GM19328 (cell line): ENCODE results near the gene MICAL3.
"Not testable (repeated sequence)": the region's sequence is repeated elsewhere in the genome, so short reads cannot be mapped to it uniquely, and the experiment has no call there.

Source experiments
- ATAC-seq: cut with Tn5 transposase; IDR thresholded peaks from one replicate; pipeline ENCODE4 v1.9.1; 2021; ENCODE audit warnings: mild to moderate bottlenecking, moderate library complexity; ENCODE audit not compliant: unreplicated experiment

The MICAL3 gene

DNA sequence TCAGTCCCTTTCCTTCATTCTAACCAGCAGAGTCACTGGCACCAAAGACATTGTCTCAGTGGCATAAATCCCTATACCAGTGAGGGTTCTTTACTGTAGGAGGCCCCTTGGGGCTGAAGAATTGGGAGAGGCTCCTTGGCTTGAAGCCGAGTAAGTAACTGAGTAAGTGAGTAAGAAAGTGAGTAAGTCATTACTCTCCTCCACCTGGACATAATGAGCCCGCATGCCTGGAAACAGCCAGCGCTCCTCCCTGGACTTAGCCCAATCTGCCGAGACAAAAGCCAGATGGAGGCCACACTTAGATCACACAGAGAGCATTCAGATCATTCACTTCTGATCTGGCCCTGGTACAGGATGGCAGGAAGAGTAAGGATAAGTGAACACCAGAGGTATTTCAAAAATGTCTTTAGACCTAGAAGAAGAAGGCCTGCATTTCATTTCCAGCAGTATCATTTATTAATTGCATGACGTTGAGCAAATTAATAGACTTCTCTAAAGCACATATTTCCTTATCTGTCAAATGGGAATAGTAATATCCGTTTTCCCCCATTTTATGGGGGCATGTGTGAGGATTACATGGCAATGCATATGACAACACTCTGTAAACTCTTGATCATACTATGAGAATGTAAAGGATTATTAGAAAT is 8.2 kb upstream of the MICAL3 start:
- no peak for ATAC-seq

DNA sequence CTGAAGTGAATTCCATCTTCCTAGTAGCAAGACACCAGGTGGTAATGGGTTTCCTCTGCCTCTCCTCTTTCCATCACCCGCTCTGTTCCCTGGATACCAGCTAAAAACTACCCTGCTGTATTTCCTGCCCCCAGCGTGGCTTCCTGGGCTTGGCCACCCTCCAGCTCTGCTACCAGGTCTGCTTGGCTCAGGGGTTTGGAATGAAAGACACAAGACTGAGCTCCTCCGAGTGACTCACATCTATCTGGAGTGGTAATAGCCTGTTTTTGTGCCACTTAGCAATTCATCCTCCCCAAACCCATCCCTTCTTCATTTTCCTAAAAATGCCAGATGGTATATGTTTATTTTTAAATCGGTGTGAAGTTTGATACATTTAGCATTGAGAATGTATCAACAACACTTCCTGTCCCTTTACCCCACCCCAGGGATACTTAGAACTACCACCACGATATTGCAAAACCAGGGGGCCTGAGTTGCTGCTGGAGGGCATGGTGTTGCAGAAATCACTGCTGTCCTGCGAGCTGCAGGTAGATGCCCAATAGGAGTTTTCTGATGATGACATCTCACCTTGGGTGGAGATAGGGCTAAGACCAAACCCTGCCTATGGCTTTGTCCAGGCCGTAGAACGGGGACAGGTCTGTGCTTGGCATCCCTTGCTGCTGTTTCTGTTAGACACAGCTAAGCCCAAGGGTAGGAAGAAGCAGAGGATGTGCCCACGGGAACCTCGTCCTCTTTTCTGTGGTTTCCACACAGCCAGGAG is 7.5 kb upstream of the MICAL3 start:
- no peak for ATAC-seq

DNA sequence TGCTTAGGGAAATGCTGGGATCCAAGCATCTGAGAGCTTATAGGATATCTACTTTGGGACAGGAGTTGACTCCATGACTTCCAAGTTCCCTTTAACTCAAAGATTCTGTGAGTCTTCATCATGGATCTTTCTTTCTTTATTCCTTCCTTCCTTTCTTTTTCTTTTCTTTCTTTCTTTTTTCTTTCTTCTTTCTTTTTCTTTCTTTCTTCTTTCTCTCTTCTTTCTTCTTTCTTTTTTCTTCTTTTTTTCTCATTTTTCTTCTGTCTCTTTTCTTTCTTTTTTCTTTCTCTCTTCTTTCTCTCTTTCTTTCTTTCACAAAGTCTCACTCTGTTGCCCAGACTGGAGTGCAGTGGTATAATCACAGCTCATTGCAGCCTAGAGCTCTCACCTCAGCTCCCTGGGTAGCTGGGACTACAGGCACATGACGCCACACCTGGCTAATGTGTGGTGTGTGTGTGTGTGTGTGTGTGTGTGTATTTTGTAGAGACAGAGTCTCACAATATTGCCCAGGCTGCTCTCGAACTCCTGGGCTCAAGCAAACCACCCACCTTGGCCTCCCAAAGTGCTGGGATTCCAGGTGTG is 5.4 kb upstream of the MICAL3 start:
- no peak for ATAC-seq

DNA sequence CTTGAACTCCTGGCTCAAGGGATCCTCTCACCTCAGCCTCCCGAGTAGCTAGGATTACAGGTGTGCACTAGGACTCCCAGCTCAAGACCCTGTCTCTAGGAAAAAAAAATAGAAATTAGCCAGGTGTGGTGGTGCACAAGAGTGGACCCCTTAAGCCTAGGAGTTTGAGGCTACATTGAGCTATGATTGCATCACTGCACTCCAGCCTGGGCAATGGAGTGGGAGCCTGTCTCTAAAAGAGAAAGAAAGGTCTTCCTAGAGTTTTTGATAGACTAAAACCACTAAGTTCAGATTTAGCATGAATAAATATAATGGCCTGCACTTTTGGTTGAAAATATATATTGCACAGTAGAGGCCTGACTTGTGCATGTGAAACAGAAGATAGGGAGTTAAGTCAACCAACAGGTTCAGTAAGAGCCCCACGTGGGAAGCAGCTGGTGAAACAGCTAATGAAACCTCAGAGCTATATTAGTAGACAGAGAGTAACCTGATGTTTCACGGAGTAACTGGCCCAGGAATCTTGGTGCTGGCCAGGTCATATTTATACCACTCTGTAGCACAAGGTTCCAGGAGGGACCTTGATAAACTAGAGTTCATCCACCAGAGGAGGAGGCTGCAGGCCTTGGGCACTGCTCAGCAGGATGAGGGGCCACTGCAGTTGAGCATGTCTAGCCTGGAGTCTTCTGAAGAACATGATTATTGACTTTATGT is 4.6 kb upstream of the MICAL3 start:
- ATAC-seq = no peak

DNA sequence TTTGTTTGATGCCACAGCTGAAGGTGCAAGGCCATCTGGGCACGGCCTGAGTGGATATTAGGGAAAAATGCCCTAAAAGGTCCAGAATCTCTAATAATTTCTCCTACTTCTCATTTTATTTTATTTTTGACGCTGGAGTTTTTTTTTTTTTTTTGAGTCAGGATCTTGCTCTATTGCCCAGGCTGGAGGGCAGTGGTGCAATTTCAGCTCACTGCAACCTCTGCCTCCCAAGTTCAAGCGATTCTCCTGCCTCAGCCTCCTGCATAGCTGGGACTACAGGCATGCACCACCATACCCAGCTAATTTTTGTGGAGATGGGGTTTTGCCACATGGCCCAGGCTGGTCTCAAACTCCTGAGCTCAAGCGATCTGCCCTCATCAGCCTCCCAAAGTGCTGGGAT is 1.5 kb upstream of the MICAL3 start:
- ATAC-seq = not testable (repeated sequence)

DNA sequence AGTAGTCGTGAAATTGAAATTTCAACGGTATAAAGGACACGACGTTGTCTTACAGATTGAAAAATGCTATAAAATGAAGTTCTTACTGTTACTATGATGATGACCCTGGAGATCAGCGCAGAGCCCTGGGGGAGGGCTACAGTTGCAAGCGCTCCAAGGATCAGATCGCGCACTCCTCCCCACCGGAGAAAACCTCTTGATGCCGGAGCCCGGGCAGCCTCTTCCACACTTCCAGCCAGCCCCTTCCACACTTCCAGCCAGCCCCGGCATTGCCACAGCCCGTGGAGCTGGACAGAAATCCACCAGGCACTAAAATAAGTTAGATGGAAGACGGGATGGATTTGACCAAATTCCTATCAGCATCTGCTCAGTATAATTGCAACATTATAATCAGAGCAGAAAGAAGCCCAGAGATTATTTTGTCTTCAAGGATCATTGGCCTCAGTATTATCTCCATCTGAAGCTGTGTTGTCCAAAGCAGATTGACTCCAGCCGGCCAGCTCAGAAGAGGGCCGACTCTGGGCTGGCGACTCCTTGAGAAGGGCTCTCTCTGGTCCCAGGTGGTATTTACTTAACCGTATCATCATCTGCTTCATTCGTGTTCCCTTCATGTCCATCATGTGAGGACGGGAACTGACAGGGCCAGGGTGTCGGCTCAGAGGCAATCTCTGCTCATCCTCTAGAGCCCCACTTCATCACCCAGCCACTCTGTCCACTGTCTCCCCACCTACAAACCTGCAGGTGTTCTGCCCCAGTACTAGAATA is 777 bp upstream of the MICAL3 start:
- ATAC-seq = no peak

DNA sequence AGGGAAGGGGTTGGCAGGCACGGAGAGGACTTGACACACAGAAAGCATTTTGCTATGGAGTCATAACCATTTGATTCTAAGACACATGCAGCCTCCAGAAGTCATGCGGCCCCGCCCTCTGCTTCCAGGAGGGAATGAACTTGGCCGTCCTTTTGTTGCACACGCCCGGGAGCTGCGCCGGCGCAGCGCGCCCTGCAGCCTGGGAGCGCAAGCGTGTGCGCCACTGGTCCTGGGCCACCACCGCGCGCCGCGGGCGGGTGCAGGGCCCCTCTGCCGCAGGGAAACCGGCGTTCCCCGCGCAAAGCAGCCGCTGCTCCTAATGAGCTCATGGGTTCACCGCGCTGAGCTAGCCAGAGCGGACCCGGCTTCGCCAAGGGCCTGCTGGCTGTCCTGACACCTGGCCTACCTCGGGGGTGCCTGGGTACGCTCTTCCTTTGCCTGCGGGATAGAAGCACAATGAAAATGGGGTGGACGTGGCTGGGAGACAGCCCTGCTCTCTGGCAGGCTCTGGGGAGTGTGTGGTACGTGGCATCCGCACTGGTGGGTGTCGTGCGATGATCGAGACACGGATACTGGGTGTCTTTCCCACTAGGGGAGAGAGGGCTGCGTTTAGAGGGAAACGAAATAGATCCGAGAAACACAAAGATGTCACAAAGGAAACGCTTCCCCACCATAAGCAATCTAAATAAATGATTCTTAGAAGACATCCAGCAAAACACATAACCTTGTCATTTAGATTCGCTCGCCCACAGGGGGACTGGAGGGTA is 669 bp downstream of the MICAL3 start:
- no peak for ATAC-seq

DNA sequence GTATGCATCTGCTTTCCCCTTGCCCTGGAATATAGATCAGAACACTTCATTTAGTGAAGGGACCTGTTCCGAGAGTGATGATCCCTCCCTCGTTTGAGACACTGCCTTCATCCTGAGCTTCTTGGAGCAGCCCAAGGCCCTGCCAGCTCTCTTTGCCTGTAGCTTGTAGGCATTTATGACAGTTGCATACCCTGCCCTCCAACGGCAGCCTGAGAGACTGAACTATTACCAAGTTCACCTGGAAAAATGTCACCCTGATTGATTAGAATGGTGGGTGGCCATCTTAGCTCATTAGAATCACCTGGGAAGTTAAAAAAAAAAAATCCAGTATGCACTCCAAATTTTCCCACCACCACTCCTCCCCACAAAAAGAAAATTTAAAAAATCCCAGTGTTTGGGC is 1.5 kb downstream of the MICAL3 start:
- no peak for ATAC-seq

DNA sequence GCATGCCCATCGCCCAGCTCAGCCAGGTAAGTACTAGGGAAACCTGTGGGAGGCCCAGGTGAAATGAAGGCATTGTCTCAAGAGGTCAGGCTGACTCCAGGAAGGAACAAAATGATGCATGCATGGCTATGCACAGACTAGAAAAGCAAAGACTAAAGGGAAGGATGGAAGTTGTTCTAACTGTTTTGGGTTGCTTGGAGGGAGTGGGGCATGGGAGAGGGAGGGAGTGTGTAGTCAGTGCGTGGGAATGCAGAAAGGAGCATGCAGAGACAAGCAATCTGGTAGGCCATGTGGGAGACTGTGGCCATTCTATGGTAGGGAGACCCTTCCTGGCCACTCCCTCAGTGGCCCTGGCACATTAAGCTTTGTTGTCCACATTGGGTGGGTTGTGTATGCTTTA is 2.9 kb downstream of the MICAL3 start:
- no peak for ATAC-seq

DNA sequence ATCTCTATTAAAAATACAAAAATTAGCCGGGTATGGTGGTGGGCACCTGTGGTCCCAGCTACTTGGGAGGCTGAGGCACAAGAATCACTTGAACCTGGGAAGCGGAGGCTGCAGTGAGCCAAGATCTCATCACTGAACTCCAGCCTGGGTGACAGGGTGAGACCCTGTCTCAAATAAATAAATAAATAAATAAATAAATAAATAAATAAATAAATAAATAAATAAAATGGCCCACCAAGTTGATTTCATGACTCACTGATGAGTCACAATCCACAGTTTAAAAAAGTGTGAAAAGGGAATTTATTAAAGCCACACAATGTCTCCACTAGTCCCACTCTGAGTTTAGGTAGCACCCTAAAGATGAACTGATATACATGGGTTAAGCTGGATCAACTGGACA is 3.6 kb downstream of the MICAL3 start:
- not testable (repeated sequence) for ATAC-seq

DNA sequence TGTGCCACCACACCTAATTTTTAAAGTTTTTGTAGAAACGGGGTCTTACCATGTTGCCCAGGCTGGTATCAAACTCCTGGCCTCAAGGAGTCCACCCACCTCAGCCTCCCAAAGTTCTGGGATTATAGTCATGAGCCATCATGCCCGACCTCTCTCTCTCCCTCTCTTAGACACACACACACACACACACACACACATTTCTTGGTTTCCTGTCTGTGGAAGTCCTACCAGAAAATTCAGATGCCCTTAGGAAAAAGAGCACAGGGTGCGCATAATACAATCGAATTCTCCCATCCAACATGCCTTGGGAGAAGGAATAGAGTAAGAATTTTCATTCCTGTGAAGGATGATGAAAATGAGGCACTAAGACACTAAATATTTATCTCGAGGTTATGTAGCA is 10.4 kb downstream of the MICAL3 start:
- ATAC-seq = no peak

DNA sequence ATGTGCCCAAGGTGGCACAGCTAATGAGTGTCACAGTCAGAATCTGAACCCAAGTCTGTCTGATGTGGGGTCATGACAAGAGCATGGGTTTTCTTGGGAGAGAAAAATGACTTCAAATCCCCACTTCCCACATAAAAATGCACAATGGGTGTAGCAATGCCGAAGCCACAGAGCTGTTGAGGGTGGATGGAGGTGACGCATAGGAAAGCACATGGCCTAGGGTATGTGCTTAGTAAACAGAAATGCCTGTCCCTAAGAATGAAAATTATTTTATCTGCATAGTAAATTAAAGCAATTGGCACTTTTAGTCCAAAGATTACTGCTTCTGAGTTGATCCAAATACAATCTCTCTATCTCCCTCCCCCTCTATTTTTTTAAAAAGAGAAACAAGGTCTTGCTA is 10.9 kb downstream of the MICAL3 start:
- no peak for ATAC-seq

DNA sequence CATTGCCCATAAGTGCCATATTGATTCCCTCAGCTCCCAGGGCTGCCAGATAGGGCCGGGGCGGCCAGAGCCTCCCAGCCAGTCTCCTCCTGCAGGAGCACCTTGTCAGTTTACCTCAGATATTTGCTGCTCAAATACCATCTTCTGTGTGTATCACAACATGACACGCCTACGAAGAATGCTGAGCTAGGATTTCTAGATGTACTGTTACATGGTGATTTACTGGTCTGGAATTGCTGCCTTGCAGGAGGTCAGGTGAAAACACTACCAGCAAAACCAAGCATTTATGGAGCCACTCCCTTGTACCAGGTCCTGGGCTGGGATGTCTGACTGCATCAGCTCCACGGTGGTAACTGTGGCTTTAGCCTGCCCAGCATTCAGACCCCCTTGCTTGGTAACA is 11.8 kb downstream of the MICAL3 start:
- ATAC-seq = no peak

DNA sequence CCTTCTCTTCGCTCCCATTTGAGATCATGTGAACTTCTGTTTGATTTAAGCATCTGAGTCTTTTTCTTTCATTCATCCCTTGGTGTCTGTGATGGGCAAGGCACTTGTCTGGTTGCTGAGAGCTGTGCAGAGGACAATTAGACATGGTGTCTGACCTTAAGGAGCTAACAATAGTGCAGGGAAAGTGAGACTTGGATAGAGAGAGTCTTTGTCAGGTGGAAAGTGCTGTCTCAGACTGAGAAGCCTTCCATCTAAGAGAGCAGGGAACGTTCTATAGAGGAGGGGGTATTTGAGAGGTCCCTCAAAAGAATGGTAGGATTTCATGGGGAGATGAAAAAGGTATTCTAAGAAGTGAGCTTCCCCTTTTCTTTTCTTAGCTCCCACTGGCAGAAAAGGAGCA is 14.1 kb downstream of the MICAL3 start:
- no peak for ATAC-seq

DNA sequence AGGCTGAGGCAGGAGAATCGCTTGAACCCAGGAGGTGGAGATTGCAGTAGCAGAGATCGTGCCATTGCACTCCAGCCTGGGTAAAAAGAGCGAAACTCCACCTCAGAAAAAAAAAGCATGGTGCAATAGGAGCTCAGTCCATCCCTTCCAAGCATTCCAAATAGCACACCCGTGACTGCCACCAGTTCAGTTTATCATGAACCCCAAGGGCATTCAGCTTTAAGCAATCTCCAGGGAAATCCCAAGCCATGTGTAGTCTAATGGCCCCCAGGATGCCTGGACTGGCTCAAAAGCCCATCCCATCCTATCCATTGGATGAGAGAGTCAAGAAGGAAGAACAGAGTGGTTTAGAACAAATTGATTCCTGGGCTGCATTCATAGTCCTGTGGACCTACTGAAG is 16.2 kb downstream of the MICAL3 start:
- ATAC-seq = no peak

DNA sequence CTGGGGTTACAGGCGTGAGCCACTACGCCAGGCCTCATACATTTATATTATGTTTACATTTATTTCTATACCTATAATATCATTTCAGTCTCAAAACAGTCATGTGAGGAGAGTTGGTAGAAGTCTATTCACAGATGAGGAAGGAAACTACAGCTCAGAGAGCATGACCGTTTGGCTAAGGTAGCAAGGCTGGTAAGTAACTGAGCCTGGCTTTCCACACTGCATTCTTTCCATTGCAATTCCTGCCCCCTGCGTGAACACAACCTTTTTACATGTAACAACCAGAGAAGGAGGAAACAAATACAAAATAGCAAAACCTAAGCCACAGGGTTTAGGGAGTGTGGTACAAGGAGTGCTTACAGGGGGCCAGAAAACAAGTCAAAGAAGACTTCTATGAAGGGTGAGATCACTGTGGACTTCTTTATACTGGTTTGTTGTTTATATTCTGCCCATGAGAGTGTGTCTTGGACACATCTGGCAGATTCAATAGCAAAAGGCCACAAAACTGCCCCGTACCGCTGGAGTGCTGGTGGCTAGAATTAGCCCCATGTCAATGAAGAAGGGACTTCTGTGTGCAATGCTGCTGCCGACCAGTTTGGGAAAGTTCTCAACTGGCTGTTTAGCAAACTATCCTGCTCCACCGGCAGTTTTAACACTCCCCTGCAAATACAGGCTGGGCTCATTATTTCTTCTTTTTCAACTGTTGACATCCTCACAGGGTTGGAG is 19.0 kb downstream of the MICAL3 start:
- no peak for ATAC-seq

DNA sequence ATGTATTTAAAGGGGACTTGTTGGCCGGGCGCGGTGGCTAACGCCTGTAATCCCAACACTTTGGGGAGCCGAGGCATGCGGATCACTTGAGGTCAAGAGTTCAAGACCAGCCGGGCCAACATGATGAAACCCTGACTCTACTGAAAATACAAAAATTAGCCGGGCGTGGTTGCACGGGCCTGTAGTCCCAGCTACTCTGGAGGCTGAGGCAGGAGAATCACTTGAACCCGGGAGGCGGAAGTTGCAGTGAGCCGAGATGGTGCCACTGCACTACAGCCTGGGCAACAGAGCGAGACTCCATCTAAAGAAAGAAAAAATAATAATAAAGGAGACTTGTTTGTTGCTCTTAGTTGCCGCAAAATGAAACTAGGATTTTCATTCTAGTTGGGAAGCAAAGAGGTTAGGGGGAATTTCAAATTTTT is 22.5 kb downstream of the MICAL3 start:
- ATAC-seq = not testable (repeated sequence)

DNA sequence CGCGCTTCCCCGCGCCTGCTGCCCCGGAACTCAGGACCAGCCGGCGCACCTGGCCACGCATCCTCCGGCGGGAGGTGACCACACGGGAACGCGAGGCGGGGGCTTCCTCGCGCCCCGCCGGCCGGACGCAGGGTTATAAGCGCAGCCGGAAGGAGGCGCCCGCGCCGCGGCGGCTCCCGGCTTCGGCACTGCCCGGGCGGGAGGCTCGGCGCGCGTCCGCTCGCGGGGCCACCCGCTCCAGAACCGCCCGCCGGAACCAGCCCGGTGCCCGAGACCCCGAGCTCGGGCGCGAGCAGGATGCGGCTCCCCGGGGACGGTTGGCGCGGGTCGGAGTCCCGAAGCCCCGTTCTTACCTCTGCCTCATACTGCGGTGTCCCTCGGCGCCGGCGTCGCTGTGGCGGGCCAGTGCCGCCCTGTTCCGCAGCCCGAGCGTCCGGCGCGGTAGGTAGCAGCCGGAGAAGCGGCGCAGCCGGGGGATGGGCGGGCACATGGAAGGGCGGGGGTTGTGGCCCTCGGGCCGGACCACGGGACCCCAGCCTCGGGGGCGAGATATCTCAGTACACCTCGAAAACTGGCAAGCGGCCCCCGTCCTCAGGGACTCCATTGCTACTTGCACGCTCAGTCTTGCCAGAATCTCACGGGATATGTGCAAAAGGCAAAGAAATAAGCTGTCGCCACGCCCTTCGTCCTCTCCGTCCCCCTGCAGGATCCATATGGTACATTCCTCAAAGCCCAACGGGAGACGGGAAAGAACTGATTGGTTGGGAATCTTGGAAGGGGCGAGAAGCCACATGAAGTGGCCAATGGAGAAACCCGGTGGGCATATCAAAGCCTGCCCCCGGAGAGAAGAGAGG is 23.1 kb downstream of the MICAL3 start:
- ATAC-seq = no peak
